OCI-LY7 (cell line): ENCODE data around the gene SLCO2A1. TPM values are rescaled to one million over a fixed set of nuclear protein-coding genes. Genes with fewer than 3 reads are reported as not detected.

Source experiments
- BruUV-seq: library from RNA; stranded (reverse); fragments of 400-500 nt; replicated peaks from 2 replicates; lab custom pipeline; 2021; lab: Mats Ljungman, UMichigan
- CTCF ChIA-PET: fragments of 300-600 bp; sonication (Branson Sonifier 250); formaldehyde crosslinking; loops from one replicate; lab custom pipeline; 2022; ENCODE audit warnings: antibody characterized with exemption; ENCODE audit not compliant: unreplicated experiment; lab: Charles Lee
- POLR2A ChIA-PET: fragments of 300-600 bp; sonication (Branson Sonifier 250); formaldehyde crosslinking; loops from one replicate; lab custom pipeline; 2022; ENCODE audit warnings: antibody characterized with exemption; lab: Charles Lee
- DNase-seq: peaks from one replicate; pipeline ENCODE4 v3.0.0-alpha.2; 2015; ENCODE audit warnings: low spot score
- H2AFZ ChIP-seq: fragments of 200-600 bp; sonication (generic), shearing (Covaris generic); 2 replicates; pipeline ENCODE4 v1.6.1; 2014; ENCODE audit warnings: mild to moderate bottlenecking, antibody characterized with exemption, low read length, moderate library complexity
- H3K27ac ChIP-seq: fragments of 200-600 bp; sonication (generic); 2 replicates; pipeline ENCODE4 v1.5.1; 2014; ENCODE audit warnings: mixed run types, low read depth, mild to moderate bottlenecking, moderate library complexity, low read length, inconsistent platforms; ENCODE audit not compliant: poor library complexity, severe bottlenecking
- H3K36me3 ChIP-seq: fragments of 200-600 bp; sonication (generic); 2 replicates; pipeline ENCODE4 v1.6.1; 2014; ENCODE audit warnings: mild to moderate bottlenecking, antibody characterized with exemption, low read length, moderate library complexity, mixed read lengths; ENCODE audit not compliant: insufficient read depth
- H3K4me1 ChIP-seq: fragments of 200-600 bp; sonication (generic); 2 replicates; pipeline ENCODE4 v1.5.1; 2014; ENCODE audit warnings: mild to moderate bottlenecking, low read length; ENCODE audit not compliant: insufficient read depth, poor library complexity, severe bottlenecking
- H3K4me2 ChIP-seq: fragments of 200-600 bp; sonication (generic); 2 replicates; pipeline ENCODE4 v1.6.1; 2014; ENCODE audit warnings: mild to moderate bottlenecking, low read length
- H3K4me3 ChIP-seq: fragments of 200-600 bp; sonication (generic); 2 replicates; pipeline ENCODE4 v1.5.1; 2014; ENCODE audit warnings: mild to moderate bottlenecking, low read depth, low read length; ENCODE audit not compliant: poor library complexity, severe bottlenecking
- H3K79me2 ChIP-seq: fragments of 200-600 bp; sonication (generic); 2 replicates; pipeline ENCODE4 v1.6.1; 2016; ENCODE audit warnings: low read depth, mild to moderate bottlenecking, low read length, moderate library complexity, mixed read lengths; ENCODE audit not compliant: insufficient read depth
- H3K9me2 ChIP-seq: fragments of 200-600 bp; sonication (generic); 2 replicates; pipeline ENCODE4 v1.6.1; 2016; ENCODE audit warnings: mild to moderate bottlenecking, low read length, mixed read lengths; ENCODE audit not compliant: insufficient read depth
- H3K9me3 ChIP-seq: fragments of 200-600 bp; sonication (generic); 2 replicates; pipeline ENCODE4 v1.6.1; 2014; ENCODE audit warnings: mild to moderate bottlenecking, mixed run types, low read length, mixed read lengths
- H4K20me1 ChIP-seq: fragments of 200-600 bp; sonication (generic); 2 replicates; pipeline ENCODE4 v1.6.1; 2014; ENCODE audit warnings: mild to moderate bottlenecking, antibody characterized with exemption, low read length, moderate library complexity, mixed read lengths; ENCODE audit not compliant: insufficient read depth
- CTCF ChIP-seq: fragments of 200-600 bp; sonication (generic); conservative IDR thresholded peaks from 2 replicates; pipeline ENCODE4 v1.5.1; 2014; ENCODE audit warnings: mild to moderate bottlenecking, antibody characterized with exemption, low read length, moderate library complexity, mixed read lengths
- EZH2phosphoT487 ChIP-seq: fragments of 200-600 bp; sonication (generic); IDR thresholded peaks from 2 replicates; pipeline ENCODE4 v1.6.1; 2018; ENCODE audit warnings: low read depth, borderline replicate concordance, mild to moderate bottlenecking, mixed run types, antibody characterized with exemption, low read length, moderate library complexity, mixed read lengths
- intact Hi-C: fragments of 100-400 bp; cut with micrococcal nuclease; formaldehyde crosslinking; loops from one replicate; pipeline ENCODE4 v1.10.0; 2022; ENCODE audit not compliant: unreplicated experiment
- total RNA-seq, 2 experiments: library from RNA; depleted of rRNA in 1 of 2; stranded (reverse); fragments of >200 nt in 1 of 2; shearing (Covaris generic) in 1 of 2; gene quantifications; 2 replicates each; pipeline ENCODE4 v1.2.3, GENCODE V29; 2014 to 2022

SLCO2A1 gene
- total RNA-seq, 2 experiments from 2014 or later, result not detected

GRCh38 chr3:133995264-133995663, 34.5 kb downstream of the SLCO2A1 start:
- TF ChIP-seq CTCF, result no peak
- TF ChIP-seq EZH2phosphoT487, result no peak
- no peaks in the 10 kb centered on the region for H4K20me1 ChIP-seq

GRCh38 chr3:133994166-133994890, 35.4 kb downstream of the SLCO2A1 start:
- DNase-seq, result no peak
- ChIA-PET CTCF (no interaction called here), POLR2A (no interaction called here)
- no peaks in the 10 kb centered on the region for H3K36me3 ChIP-seq
- TF ChIP-seq CTCF (no peak), EZH2phosphoT487 (no peak)
- H2AFZ ChIP-seq, result no peak overlapping the region
- no TSS peak for BruUV-seq
- H4K20me1 ChIP-seq, result no peaks in the 10 kb centered on the region
- H3K9me3 ChIP-seq, result no peaks in the 10 kb centered on the region
- no peaks in the 10 kb centered on the region for H3K79me2 ChIP-seq
- H3K4me2 ChIP-seq, result no peak overlapping the region
- intact Hi-C loops, result no loop called here
- no peak overlapping the region for H3K4me3 ChIP-seq
- no peaks in the 10 kb centered on the region for H3K4me1 ChIP-seq
- H3K27ac ChIP-seq, result no peak overlapping the region
- H3K9me2 ChIP-seq, result no peaks in the 10 kb centered on the region

More at GRCh38 chr3:133995264-133995663, 34.5 kb downstream of the SLCO2A1 start:
- no TSS peak for BruUV-seq
- ChIA-PET CTCF (no interaction called here), POLR2A (no interaction called here)
- no peaks in the 10 kb centered on the region for H3K36me3 ChIP-seq
- no peaks in the 10 kb centered on the region for H3K9me2 ChIP-seq
- H3K4me1 ChIP-seq, result no peaks in the 10 kb centered on the region
- no peak overlapping the region for H3K4me3 ChIP-seq
- no peak for DNase-seq
- H3K79me2 ChIP-seq, result no peaks in the 10 kb centered on the region
- no peaks in the 10 kb centered on the region for H3K9me3 ChIP-seq
- H3K27ac ChIP-seq, result no peak overlapping the region
- no peak overlapping the region for H3K4me2 ChIP-seq
- intact Hi-C loops, result no loop called here
- no peak overlapping the region for H2AFZ ChIP-seq

- POLR2A ChIA-PET, result no interaction called here
- no peaks in the 10 kb centered on the region for H3K9me2 ChIP-seq
- no peaks in the 10 kb centered on the region for H3K79me2 ChIP-seq
- H2AFZ ChIP-seq, result no peak overlapping the region
- CTCF ChIA-PET, result no interaction called here
- intact Hi-C loops, result no loop called here
- BruUV-seq, result no TSS peak
- no peaks in the 10 kb centered on the region for H3K4me1 ChIP-seq
- H3K27ac ChIP-seq, result no peak overlapping the region
- no peaks in the 10 kb centered on the region for H4K20me1 ChIP-seq
- no peaks in the 10 kb centered on the region for H3K9me3 ChIP-seq
- H3K4me3 ChIP-seq, result no peak overlapping the region
- no peaks in the 10 kb centered on the region for H3K36me3 ChIP-seq
- TF ChIP-seq EZH2phosphoT487 (no peak), CTCF (no peak)
- no peak overlapping the region for H3K4me2 ChIP-seq
- DNase-seq, result no peak
These were observed 36.6 kb downstream of the SLCO2A1 start for GRCh38 chr3:133992951-133993620.
